Activated CD4-positive, CD25-positive, alpha-beta regulatory T cell treated with anti-CD3 and anti-CD28 coated beads, Interleukin-2, amount 50 U/mL, for 24 hours (primary cell): ENCODE data around the gene HOXA9.

Experiments used
- ATAC-seq, 2 donors: fragments of 150-1000 bp; cut with Tn5 transposase; one replicate each; pipeline ENCODE4 v1.10.0; 2021; ENCODE audit warnings: mild to moderate bottlenecking in 1 of 2, moderate library complexity in 1 of 2

The HOXA9 gene

GRCh38 chr7:27165089-27165995 is at the start of gene HOXA9:
Gene HOXA9, minus strand, starts transcription at chr7:27165537. Its CDS starts 80 bp downstream, at chr7:27165457.
- no peak for ATAC-seq

- ATAC-seq: no peak
Observed at GRCh38 chr7:27214239-27214950, 49.1 kb upstream of the HOXA9 start.

- ATAC-seq: no peak
Observed at GRCh38 chr7:27213433-27214238, 48.3 kb upstream of the HOXA9 start.

- no peak for ATAC-seq
Observed at GRCh38 chr7:27212497-27213432, 47.4 kb upstream of the HOXA9 start.

GRCh38 chr7:27211764-27212204 is 46.4 kb upstream of the HOXA9 start:
- no peak for ATAC-seq

GRCh38 chr7:27211084-27211446 is 45.7 kb upstream of the HOXA9 start:
- ATAC-seq: no peak

- peak; percentile 49 for ATAC-seq
Observed at GRCh38 chr7:27210441-27211083, 45.2 kb upstream of the HOXA9 start.

GRCh38 chr7:27209933-27210440 is 44.6 kb upstream of the HOXA9 start:
- no peak for ATAC-seq

- no peak for ATAC-seq
Observed at GRCh38 chr7:27208998-27209397, 43.7 kb upstream of the HOXA9 start.

- no peak for ATAC-seq
Observed at GRCh38 chr7:27207348-27207985, 42.1 kb upstream of the HOXA9 start.

- no peak for ATAC-seq
Observed at GRCh38 chr7:27205325-27206280, 40.3 kb upstream of the HOXA9 start.

GRCh38 chr7:27204851-27205322 is 39.5 kb upstream of the HOXA9 start:
- no peak for ATAC-seq

- ATAC-seq: no peak
Observed at GRCh38 chr7:27203964-27204594, 38.7 kb upstream of the HOXA9 start.

GRCh38 chr7:27203365-27203953 is 38.1 kb upstream of the HOXA9 start:
- no peak for ATAC-seq

- no peak for ATAC-seq
Observed at GRCh38 chr7:27202862-27203134, 37.5 kb upstream of the HOXA9 start.

- no peak for ATAC-seq
Observed at GRCh38 chr7:27202018-27202861, 36.9 kb upstream of the HOXA9 start.

GRCh38 chr7:27201580-27202017 is 36.3 kb upstream of the HOXA9 start:
- no peak for ATAC-seq
